ENCODE measurements around the gene VAV3. TPM values are rescaled to one million over a fixed set of nuclear protein-coding genes. Genes with fewer than 3 reads are reported as not detected.

Gene VAV3
- total RNA-seq, 4 donors from 2014 or later, result 44.1 to 123 (median 111) TPM

DNA sequence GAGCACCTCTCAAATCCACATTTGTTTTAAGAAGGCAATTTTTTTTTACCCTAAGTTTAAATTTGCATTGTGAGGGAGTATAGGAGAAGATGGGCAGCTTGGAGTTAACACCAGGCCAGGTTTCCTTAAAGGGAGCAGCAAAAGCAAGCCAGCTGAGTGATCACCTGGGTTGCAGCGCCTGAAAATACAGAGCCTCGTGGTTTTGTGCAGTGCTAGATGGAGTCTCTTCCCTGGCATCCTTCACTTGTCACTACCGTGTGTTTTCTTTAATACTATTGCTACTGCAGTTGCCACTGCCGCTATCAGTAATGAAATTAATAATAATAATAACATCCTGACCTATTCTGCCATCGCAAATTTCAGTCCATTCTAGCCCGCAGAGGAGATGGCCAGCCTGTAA, 35.2 kb upstream of the VAV3 start:
- in situ Hi-C loops (cut with MboI; ENCODE audit: low pct_ligation_motif_present in 1 of 4, low pct_unique_long_range_greater_than_20kb in 1 of 4, low sequenced_read_pairs in 3 of 4) (no loop called here), intact Hi-C loops (cut with DNase I; ENCODE audit: low total_unique reads) (no loop called here)
- no peaks in the 10 kb centered on the region for H3K4me1 ChIP-seq
- DNase-seq, result no peak
- no peaks in the 10 kb centered on the region for H3K27me3 ChIP-seq
- no peaks in the 10 kb centered on the region for H3K36me3 ChIP-seq
- H3K27ac ChIP-seq, result no peak overlapping the region
- H3K4me3 ChIP-seq, result no peak overlapping the region
- TF ChIP-seq, protein P1, sequence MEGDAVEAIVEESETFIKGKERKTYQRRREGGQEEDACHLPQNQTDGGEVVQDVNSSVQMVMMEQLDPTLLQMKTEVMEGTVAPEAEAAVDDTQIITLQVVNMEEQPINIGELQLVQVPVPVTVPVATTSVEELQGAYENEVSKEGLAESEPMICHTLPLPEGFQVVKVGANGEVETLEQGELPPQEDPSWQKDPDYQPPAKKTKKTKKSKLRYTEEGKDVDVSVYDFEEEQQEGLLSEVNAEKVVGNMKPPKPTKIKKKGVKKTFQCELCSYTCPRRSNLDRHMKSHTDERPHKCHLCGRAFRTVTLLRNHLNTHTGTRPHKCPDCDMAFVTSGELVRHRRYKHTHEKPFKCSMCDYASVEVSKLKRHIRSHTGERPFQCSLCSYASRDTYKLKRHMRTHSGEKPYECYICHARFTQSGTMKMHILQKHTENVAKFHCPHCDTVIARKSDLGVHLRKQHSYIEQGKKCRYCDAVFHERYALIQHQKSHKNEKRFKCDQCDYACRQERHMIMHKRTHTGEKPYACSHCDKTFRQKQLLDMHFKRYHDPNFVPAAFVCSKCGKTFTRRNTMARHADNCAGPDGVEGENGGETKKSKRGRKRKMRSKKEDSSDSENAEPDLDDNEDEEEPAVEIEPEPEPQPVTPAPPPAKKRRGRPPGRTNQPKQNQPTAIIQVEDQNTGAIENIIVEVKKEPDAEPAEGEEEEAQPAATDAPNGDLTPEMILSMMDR (IDR thresholded peaks at IDR 0.05), result no peak
- TF ChIP-seq POLR2AphosphoS5 (IDR thresholded peaks at IDR 0.05), result no peak
- no peak for TF ChIP-seq POLR2A (IDR thresholded peaks at IDR 0.05)
- TF ChIP-seq EP300 (IDR thresholded peaks at IDR 0.05; ENCODE audit: low read depth), result no peak
- WGBS, 2 donors (ENCODE audit: low coverage in 1 of 2), result 80 to 86% methylated on average over 5 to 6 of the region's 6 CpGs
- no peaks in the 10 kb centered on the region for H3K9me3 ChIP-seq

DNA sequence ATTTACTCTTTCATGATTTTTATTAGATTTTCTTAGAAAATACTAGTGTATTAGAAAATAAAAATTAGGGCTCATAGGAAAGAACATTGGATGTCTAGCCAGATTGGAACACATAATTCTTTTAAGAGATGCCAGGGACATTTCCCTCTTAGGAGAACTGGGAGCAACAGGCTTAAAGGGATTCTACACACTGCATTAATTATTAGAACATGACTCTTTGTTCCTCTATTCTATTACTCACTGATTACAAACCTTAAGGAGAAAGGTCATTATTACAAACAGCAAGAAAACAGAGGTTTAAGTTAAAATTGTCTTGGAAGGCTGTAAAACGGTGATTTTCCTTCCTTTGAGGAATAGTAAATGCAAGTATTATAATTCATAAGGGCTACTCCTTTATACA, 32.9 kb upstream of the VAV3 start:
- TF ChIP-seq, protein P1 (IDR thresholded peaks at IDR 0.05), result no peak
- intact Hi-C loops (cut with DNase I; ENCODE audit: low total_unique reads), result no loop called here

DNA sequence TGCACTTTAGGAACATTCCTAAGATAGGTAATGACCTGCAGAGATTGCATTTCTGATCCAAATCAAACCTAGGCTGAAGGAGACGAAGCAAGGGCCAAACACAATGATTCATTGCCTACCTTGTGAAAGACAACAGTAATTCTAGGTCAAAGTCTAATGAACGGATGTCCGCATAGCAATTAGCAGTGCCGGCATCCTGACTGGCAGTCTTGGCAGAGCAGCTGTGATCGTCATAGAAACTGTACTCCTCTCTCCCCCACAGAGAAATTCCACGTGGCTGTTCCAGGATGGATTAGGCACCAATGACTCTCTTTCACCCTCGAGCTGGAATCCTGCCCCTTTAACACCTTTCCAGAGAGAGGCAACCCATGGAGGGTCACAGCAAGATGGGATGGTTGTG, 28.9 kb upstream of the VAV3 start:
- H3K4me3 ChIP-seq, result no peak overlapping the region
- no peak for DNase-seq
- intact Hi-C loops (cut with DNase I; ENCODE audit: low total_unique reads) (no loop called here), in situ Hi-C loops (cut with MboI; ENCODE audit: low pct_ligation_motif_present in 1 of 4, low pct_unique_long_range_greater_than_20kb in 1 of 4, low sequenced_read_pairs in 3 of 4) (no loop called here)
- no peaks in the 10 kb centered on the region for H3K27me3 ChIP-seq
- TF ChIP-seq EP300 (IDR thresholded peaks at IDR 0.05; ENCODE audit: low read depth) (no peak), POLR2A (IDR thresholded peaks at IDR 0.05) (no peak), POLR2AphosphoS5 (IDR thresholded peaks at IDR 0.05) (no peak)
- TF ChIP-seq, protein P1 (IDR thresholded peaks at IDR 0.05), result no peak
- H3K27ac ChIP-seq, result no peak overlapping the region
- no peaks in the 10 kb centered on the region for H3K9me3 ChIP-seq
- WGBS, 2 donors (ENCODE audit: low coverage in 1 of 2), result 50% methylated on average over 2 to 7 of the region's 7 CpGs
- H3K36me3 ChIP-seq, result no peaks in the 10 kb centered on the region
- H3K4me1 ChIP-seq, result no peaks in the 10 kb centered on the region

More for the DNA sequence above, 32.9 kb upstream of the VAV3 start:
- DNase-seq, result no peak
- in situ Hi-C loops (cut with MboI; ENCODE audit: low pct_ligation_motif_present in 1 of 4, low pct_unique_long_range_greater_than_20kb in 1 of 4, low sequenced_read_pairs in 3 of 4), result no loop called here
- H3K27me3 ChIP-seq, result no peaks in the 10 kb centered on the region
- no peak overlapping the region for H3K4me3 ChIP-seq
- H3K9me3 ChIP-seq, result no peaks in the 10 kb centered on the region
- no peak overlapping the region for H3K27ac ChIP-seq
- 67 to 76% methylated on average over 1 of the region's 1 CpG for WGBS, 2 donors (ENCODE audit: low coverage in 1 of 2)
- H3K4me1 ChIP-seq, result no peaks in the 10 kb centered on the region
- no peaks in the 10 kb centered on the region for H3K36me3 ChIP-seq

DNA sequence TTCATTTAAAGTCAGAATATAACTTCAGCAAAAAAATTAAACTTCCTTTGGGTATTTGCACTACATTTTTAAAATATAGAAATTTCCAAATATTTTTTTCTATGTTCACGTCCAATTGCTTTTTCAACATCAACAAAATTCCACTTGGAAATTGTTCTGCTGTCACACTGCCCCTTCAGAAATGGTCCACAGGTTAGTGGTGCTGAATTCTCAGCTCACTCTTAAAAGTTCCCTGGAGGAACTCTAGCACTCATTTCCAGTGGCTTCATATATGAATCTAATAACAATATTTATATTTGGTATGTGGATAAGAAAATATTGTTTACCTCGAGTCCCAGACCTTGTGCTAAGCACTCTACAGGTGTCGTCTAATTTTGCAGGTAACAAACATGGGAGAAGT, 27.4 kb upstream of the VAV3 start:
- no peaks in the 10 kb centered on the region for H3K36me3 ChIP-seq
- H3K27ac ChIP-seq, result no peak overlapping the region

More for the DNA sequence above, 27.4 kb upstream of the VAV3 start:
- WGBS, 2 donors (ENCODE audit: low coverage in 1 of 2), result 80 to 90% methylated on average over 3 of the region's 3 CpGs
- no peaks in the 10 kb centered on the region for H3K4me1 ChIP-seq
- H3K9me3 ChIP-seq, result no peaks in the 10 kb centered on the region
- intact Hi-C loops (cut with DNase I; ENCODE audit: low total_unique reads), result no loop called here
- in situ Hi-C loops (cut with MboI; ENCODE audit: low pct_ligation_motif_present in 1 of 4, low pct_unique_long_range_greater_than_20kb in 1 of 4, low sequenced_read_pairs in 3 of 4), result no loop called here
- H3K27me3 ChIP-seq, result no peaks in the 10 kb centered on the region
- no peak overlapping the region for H3K4me3 ChIP-seq
- TF ChIP-seq, protein P1 (IDR thresholded peaks at IDR 0.05), result no peak
- TF ChIP-seq POLR2A (IDR thresholded peaks at IDR 0.05) (no peak), EP300 (IDR thresholded peaks at IDR 0.05; ENCODE audit: low read depth) (no peak), POLR2AphosphoS5 (IDR thresholded peaks at IDR 0.05) (no peak)
- no peak for DNase-seq

All from transverse colon (tissue), 4 donors.